Astrocyte (in vitro differentiated cells and primary cell): ENCODE data around the gene ENOX2. TPM values are rescaled to one million over a fixed set of nuclear protein-coding genes. Genes with fewer than 3 reads are reported as not detected.

Source experiments
- DNase-seq: peaks from one replicate; pipeline ENCODE4 v3.0.0-alpha.2; 2010; ENCODE audit warnings: low read depth
- FAIRE-seq: peaks from 2 replicates; lab custom pipeline; 2011; peaks lifted over from hg19 to GRCh38; lab: Jason Lieb, UNC
- H2AFZ ChIP-seq: 2 replicates; pipeline ENCODE4 v1.6.0; 2012; ENCODE audit warnings: low read depth, low read length, inconsistent platforms
- H3K27ac ChIP-seq: 2 replicates; pipeline ENCODE4 v1.5.1; 2011; ENCODE audit warnings: low read depth, low read length, inconsistent platforms
- H3K27me3 ChIP-seq: 2 replicates; pipeline ENCODE4 v1.6.0; 2011; ENCODE audit warnings: low read length, inconsistent platforms; ENCODE audit not compliant: insufficient read depth
- H3K36me3 ChIP-seq: 2 replicates; pipeline ENCODE4 v1.5.1; 2011; ENCODE audit warnings: low read length, inconsistent platforms; ENCODE audit not compliant: insufficient read depth
- H3K4me1 ChIP-seq: 2 replicates; pipeline ENCODE4 v1.5.1; 2011; ENCODE audit warnings: low read length, inconsistent platforms; ENCODE audit not compliant: insufficient read depth
- H3K4me2 ChIP-seq: 2 replicates; pipeline ENCODE4 v1.6.0; 2012; ENCODE audit warnings: low read length, inconsistent platforms
- H3K4me3 ChIP-seq: 2 replicates; pipeline ENCODE4 v1.5.1; 2011; ENCODE audit warnings: low read depth, mild to moderate bottlenecking, low read length, inconsistent platforms; ENCODE audit not compliant: insufficient read depth
- H3K79me2 ChIP-seq: 2 replicates; pipeline ENCODE4 v1.6.0; 2012; ENCODE audit warnings: mild to moderate bottlenecking, low read length, inconsistent platforms; ENCODE audit not compliant: insufficient read depth
- H3K9ac ChIP-seq: 2 replicates; pipeline ENCODE4 v1.6.0; 2012; ENCODE audit warnings: mild to moderate bottlenecking, low read length, inconsistent platforms
- H3K9me3 ChIP-seq: 2 replicates; pipeline ENCODE4 v1.5.1; 2012; ENCODE audit warnings: low read depth, mild to moderate bottlenecking, low read length, inconsistent platforms; ENCODE audit not compliant: insufficient read depth
- H4K20me1 ChIP-seq: 2 replicates; pipeline ENCODE4 v1.6.0; 2012; ENCODE audit warnings: low read length, inconsistent platforms; ENCODE audit not compliant: insufficient read depth
- H3K27ac Mint-ChIP-seq: one replicate; pipeline ENCODE4 v1.8.0; 2021; ENCODE audit warnings: mild to moderate bottlenecking, mixed read lengths; ENCODE audit not compliant: unreplicated experiment
- H3K27me3 Mint-ChIP-seq: one replicate; pipeline ENCODE4 v1.8.0; 2021; ENCODE audit warnings: low read depth, mixed read lengths; ENCODE audit not compliant: unreplicated experiment
- H3K36me3 Mint-ChIP-seq: one replicate; pipeline ENCODE4 v1.8.0; 2021; ENCODE audit warnings: low read depth, mixed read lengths; ENCODE audit not compliant: unreplicated experiment
- H3K4me1 Mint-ChIP-seq: one replicate; pipeline ENCODE4 v1.8.0; 2021; ENCODE audit warnings: low read depth, mixed read lengths; ENCODE audit not compliant: unreplicated experiment
- H3K4me3 Mint-ChIP-seq: one replicate; pipeline ENCODE4 v1.8.0; 2021; ENCODE audit warnings: mild to moderate bottlenecking, moderate library complexity, mixed read lengths; ENCODE audit not compliant: unreplicated experiment
- H3K9me3 Mint-ChIP-seq: one replicate; pipeline ENCODE4 v1.8.0; 2021; ENCODE audit warnings: mild to moderate bottlenecking, mixed read lengths; ENCODE audit not compliant: unreplicated experiment
- CTCF ChIP-seq: IDR thresholded peaks from 2 replicates; pipeline ENCODE4 v1.5.1; 2011; ENCODE audit warnings: low read depth, mild to moderate bottlenecking, inconsistent platforms, low read length, moderate library complexity; ENCODE audit not compliant: insufficient read depth
- EZH2 ChIP-seq: IDR thresholded peaks from 2 replicates; pipeline ENCODE4 v1.6.1; 2012; ENCODE audit warnings: mild to moderate bottlenecking, low read length, inconsistent platforms; ENCODE audit not compliant: insufficient read depth
- total RNA-seq: library from RNA; stranded (reverse); gene quantifications from 2 replicates; pipeline ENCODE4 v1.2.1, GENCODE V29; 2021

ENOX2 gene
- total RNA-seq, 1 donor from 2014 or later: 9.4 TPM

DNA sequence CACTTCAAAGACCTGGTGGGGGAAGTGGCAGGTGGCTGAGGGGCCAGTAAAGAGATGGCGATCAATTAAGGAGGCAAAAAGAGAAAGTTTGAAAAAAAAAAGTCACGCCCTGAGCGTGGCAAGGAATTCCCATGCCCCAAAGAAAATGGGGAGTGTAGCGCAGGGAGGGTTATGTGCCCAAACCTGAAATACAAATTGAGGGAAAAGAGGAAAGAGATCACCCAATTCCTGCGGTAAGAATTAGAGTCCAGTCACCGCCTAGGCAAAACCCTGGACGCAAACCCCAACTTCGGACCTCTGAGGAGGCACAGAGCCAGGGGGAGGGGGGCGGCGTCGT lies 595 bp downstream of the ENOX2 start:
- Histone ChIP-seq H3K9ac (peak overlapping the region; percentile 94), H3K27ac (no peak overlapping the region), H3K9me3 (no peaks in the 10 kb centered on the region), H3K4me1 (peaks cover 3% of the 10 kb centered on the region), H3K4me3 (peak overlapping the region; percentile 65), H2AFZ (peak overlapping the region; percentile 54), H3K27me3 (no peaks in the 10 kb centered on the region), H3K4me2 (peak overlapping the region; percentile 92), H3K79me2 (peaks cover 4% of the 10 kb centered on the region), H4K20me1 (no peaks in the 10 kb centered on the region), H3K36me3 (no peaks in the 10 kb centered on the region)
- Mint-ChIP-seq H3K36me3 (no peaks in the 10 kb centered on the region), H3K27ac (peak overlapping the region; percentile 77), H3K4me3 (no peak overlapping the region), H3K4me1 (peaks cover 7% of the 10 kb centered on the region), H3K27me3 (no peaks in the 10 kb centered on the region), H3K9me3 (no peaks in the 10 kb centered on the region)
- TF ChIP-seq CTCF (no peak), EZH2 (no peak)
- DNase-seq (no peak), FAIRE-seq (no peak)

GRCh38 chrX:130896802-130897501 lies 6.1 kb downstream of the ENOX2 start:
- peaks cover 27% of the 10 kb centered on the region for H3K4me1 Mint-ChIP-seq
- Histone ChIP-seq H2AFZ (no peak overlapping the region), H3K4me3 (no peak overlapping the region), H3K9ac (no peak overlapping the region), H3K27me3 (no peaks in the 10 kb centered on the region), H4K20me1 (no peaks in the 10 kb centered on the region), H3K4me1 (peaks cover 5% of the 10 kb centered on the region), H3K9me3 (no peaks in the 10 kb centered on the region), H3K79me2 (peaks cover under 1% of the 10 kb centered on the region), H3K4me2 (peak overlapping the region; percentile 22), H3K36me3 (no peaks in the 10 kb centered on the region), H3K27ac (no peak overlapping the region)
- no peaks in the 10 kb centered on the region for H3K9me3 Mint-ChIP-seq
- H3K27ac Mint-ChIP-seq: peak overlapping the region; percentile 72
- no peak overlapping the region for H3K4me3 Mint-ChIP-seq
- peak; percentile 79 for FAIRE-seq
- TF ChIP-seq CTCF (no peak), EZH2 (no peak)
- H3K27me3 Mint-ChIP-seq: no peaks in the 10 kb centered on the region
- peak; percentile 26 for DNase-seq
- no peaks in the 10 kb centered on the region for H3K36me3 Mint-ChIP-seq

GRCh38 chrX:130896026-130896425 lies 7.0 kb downstream of the ENOX2 start:
- no peak overlapping the region for H3K4me3 Mint-ChIP-seq
- no peak overlapping the region for H3K27ac ChIP-seq
- no peaks in the 10 kb centered on the region for H3K9me3 Mint-ChIP-seq
- no peak overlapping the region for H2AFZ ChIP-seq
- no peaks in the 10 kb centered on the region for H4K20me1 ChIP-seq
- H3K4me1 Mint-ChIP-seq: peaks cover 24% of the 10 kb centered on the region
- TF ChIP-seq CTCF: no peak
- H3K9me3 ChIP-seq: no peaks in the 10 kb centered on the region
- H3K4me1 ChIP-seq: peaks cover 3% of the 10 kb centered on the region
- no peak for DNase-seq
- H3K4me3 ChIP-seq: no peak overlapping the region
- H3K36me3 ChIP-seq: no peaks in the 10 kb centered on the region
- H3K9ac ChIP-seq: no peak overlapping the region
- no peaks in the 10 kb centered on the region for H3K27me3 Mint-ChIP-seq
- no peaks in the 10 kb centered on the region for H3K79me2 ChIP-seq
- H3K27ac Mint-ChIP-seq: no peak overlapping the region
- no peak overlapping the region for H3K4me2 ChIP-seq
- peak; percentile 87 for FAIRE-seq
- H3K27me3 ChIP-seq: no peaks in the 10 kb centered on the region
- H3K36me3 Mint-ChIP-seq: no peaks in the 10 kb centered on the region
